ENCODE data around the gene CD47. TPM values are rescaled to one million over a fixed set of nuclear protein-coding genes. Genes with fewer than 3 reads are reported as not detected.

CD47 gene
- total RNA-seq, 1 experiment from 2014 or later = 63.6 TPM

DNA sequence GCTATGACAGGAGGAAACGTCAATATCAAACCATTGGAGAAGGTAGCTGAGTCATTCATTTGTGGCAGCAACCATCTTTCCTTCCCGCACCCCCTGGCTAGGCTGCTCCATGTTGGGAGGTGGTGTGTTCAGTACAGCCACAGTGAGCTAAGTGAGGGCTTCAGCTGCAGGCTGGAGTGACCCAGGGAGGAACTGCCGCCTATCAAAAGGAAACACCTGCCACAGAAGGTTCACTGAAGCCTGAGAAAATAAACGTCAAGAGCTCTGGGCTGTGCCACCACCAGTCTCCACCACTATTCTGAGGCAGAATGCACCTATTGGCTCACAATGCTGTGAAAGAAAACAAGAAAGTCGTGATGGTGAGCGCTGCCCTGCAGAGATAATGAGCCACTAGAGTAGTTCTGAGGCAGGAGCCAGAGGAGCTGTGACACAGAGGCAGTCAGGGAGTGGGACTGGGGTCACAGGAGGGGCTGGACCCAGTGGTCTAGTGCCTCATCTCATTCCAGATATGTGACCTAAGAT, 34.8 kb upstream of the CD47 start:
- intact Hi-C loops (cut with micrococcal nuclease) = no loop called here
- Histone ChIP-seq H3K27ac (ENCODE audit: low read length) (no peak overlapping the region), H4K20me1 (ENCODE audit: low read length) (no peaks in the 10 kb centered on the region), H3K4me2 (ENCODE audit: low read length) (no peak overlapping the region), H3K36me3 (ENCODE audit: low read depth, low read length) (no peaks in the 10 kb centered on the region), H3K9me2 (replicated peaks; ENCODE audit: low read length) (no peaks in the 10 kb centered on the region), H3K79me2 (ENCODE audit: low read length) (no peaks in the 10 kb centered on the region), H3F3A (ENCODE audit: low read length, unreplicated experiment) (no peaks in the 10 kb centered on the region), H3K27me3 (ENCODE audit: low read length) (no peaks in the 10 kb centered on the region), H3K4me3 (ENCODE audit: low read length) (no peak overlapping the region), H2AFZ (ENCODE audit: low read length) (no peak overlapping the region), H3K9ac (ENCODE audit: low read length) (no peak overlapping the region), H3K9me3 (ENCODE audit: low read length) (no peaks in the 10 kb centered on the region), H3K4me1 (ENCODE audit: insufficient read depth, low read length) (peaks cover 9% of the 10 kb centered on the region)
- ATAC-seq (no peak), DNase-seq (no peak)
- CTCF ChIA-PET = no interaction called here
- TF ChIP-seq EZH2phosphoT487 (IDR thresholded peaks at IDR 0.05; ENCODE audit: borderline replicate concordance, low read length) = no peak
- TF ChIP-seq, protein P1, sequence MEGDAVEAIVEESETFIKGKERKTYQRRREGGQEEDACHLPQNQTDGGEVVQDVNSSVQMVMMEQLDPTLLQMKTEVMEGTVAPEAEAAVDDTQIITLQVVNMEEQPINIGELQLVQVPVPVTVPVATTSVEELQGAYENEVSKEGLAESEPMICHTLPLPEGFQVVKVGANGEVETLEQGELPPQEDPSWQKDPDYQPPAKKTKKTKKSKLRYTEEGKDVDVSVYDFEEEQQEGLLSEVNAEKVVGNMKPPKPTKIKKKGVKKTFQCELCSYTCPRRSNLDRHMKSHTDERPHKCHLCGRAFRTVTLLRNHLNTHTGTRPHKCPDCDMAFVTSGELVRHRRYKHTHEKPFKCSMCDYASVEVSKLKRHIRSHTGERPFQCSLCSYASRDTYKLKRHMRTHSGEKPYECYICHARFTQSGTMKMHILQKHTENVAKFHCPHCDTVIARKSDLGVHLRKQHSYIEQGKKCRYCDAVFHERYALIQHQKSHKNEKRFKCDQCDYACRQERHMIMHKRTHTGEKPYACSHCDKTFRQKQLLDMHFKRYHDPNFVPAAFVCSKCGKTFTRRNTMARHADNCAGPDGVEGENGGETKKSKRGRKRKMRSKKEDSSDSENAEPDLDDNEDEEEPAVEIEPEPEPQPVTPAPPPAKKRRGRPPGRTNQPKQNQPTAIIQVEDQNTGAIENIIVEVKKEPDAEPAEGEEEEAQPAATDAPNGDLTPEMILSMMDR (conservative IDR thresholded peaks at IDR 0.05; ENCODE audit: low read depth, low read length) = no peak
- POLR2A ChIA-PET (ENCODE audit: unreplicated experiment) = interaction anchor here (0.6 kb wide), 1 partner anchor 29 kb away, joined by 5 read pairs; no protein-coding TSS in a partner anchor
- no TSS peak for BruUV-seq (replicated peaks)

DNA sequence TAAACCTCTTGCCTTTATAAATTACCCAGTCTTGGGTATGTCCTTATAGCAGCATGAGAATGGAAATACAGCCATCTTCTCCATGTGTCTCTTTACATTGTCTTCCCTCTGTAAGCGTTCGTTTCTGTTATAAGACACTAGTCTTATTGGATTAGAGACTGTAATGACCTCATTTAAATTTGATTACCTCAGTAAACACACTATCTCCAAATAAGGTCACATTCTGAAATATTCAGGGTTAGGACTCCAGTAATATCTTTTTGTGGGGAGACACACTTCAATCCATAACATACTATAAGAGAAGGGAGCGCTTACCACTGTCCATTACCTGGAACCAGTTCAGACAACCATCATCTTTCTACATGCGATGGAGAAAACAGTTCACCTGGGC, 34.3 kb upstream of the CD47 start:
- H3K27me3 ChIP-seq (ENCODE audit: low read length) = no peaks in the 10 kb centered on the region
- POLR2A ChIA-PET (ENCODE audit: unreplicated experiment) = no interaction called here
- TF ChIP-seq, protein P1 (conservative IDR thresholded peaks at IDR 0.05; ENCODE audit: low read depth, low read length) = no peak
- TF ChIP-seq EZH2phosphoT487 (IDR thresholded peaks at IDR 0.05; ENCODE audit: borderline replicate concordance, low read length) (no peak), EZH2 (IDR thresholded peaks at IDR 0.05; ENCODE audit: low read length, unreplicated experiment) (no peak)
- H3K4me3 ChIP-seq (ENCODE audit: low read length) = no peak overlapping the region
- CTCF ChIA-PET = no interaction called here
- no peak overlapping the region for H3K4me2 ChIP-seq (ENCODE audit: low read length)
- intact Hi-C loops (cut with micrococcal nuclease) = no loop called here
- H3K4me1 ChIP-seq (ENCODE audit: insufficient read depth, low read length) = peaks cover 4% of the 10 kb centered on the region
- H3F3A ChIP-seq (ENCODE audit: low read length, unreplicated experiment) = no peaks in the 10 kb centered on the region
- H2AFZ ChIP-seq (ENCODE audit: low read length) = no peak overlapping the region
- H3K9ac ChIP-seq (ENCODE audit: low read length) = no peak overlapping the region
- ATAC-seq (no peak), DNase-seq (no peak)
- no peaks in the 10 kb centered on the region for H3K36me3 ChIP-seq (ENCODE audit: low read depth, low read length)
- H3K9me2 ChIP-seq (replicated peaks; ENCODE audit: low read length) = no peaks in the 10 kb centered on the region
- no peak overlapping the region for H3K27ac ChIP-seq (ENCODE audit: low read length)
- no peaks in the 10 kb centered on the region for H3K9me3 ChIP-seq (ENCODE audit: low read length)
- BruUV-seq (replicated peaks) = no TSS peak
- no peaks in the 10 kb centered on the region for H4K20me1 ChIP-seq (ENCODE audit: low read length)
- no peaks in the 10 kb centered on the region for H3K79me2 ChIP-seq (ENCODE audit: low read length)

DNA sequence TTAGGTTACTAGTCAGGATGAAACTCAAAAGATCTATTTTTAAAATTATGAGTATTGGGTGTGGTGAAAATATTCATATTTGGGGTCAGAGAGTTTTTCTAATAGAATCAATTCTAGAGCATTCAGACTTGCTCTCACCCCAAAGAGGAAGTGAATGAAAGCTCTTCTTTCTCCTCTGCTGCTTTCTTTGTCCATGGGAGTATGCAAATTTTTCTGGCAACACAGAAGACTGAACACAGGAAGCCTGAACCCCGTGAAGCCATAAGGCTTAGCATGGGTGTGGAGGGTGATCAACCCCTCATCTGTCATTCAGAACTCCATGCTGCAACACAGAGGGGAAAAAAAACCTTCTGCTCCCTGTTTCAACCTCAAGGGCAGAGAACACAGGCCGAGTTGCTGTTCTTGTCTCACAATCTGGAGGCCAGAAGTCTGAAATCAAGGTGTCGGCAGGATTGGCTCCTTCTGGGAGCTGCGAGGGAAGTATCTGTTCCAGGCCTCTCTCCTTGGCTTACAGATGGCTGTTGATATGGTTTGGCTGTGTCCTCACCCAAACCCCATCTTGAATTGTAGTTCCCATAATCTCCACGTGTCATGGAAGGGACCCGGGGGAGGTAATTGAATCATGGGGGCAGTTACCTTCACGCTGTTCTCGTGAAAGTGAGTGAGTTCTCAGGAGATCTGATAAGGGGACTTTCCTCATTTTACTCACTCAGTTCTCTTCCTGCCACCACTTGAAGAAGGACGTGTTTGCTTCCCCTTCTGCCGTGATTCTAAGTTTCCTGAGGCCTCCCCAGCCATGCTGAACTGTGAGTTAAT, 33.7 kb upstream of the CD47 start:
- CTCF ChIA-PET = no interaction called here
- no peak for ATAC-seq
- intact Hi-C loops (cut with micrococcal nuclease) = no loop called here
- Histone ChIP-seq H3K4me1 (ENCODE audit: insufficient read depth, low read length) (no peaks in the 10 kb centered on the region), H3F3A (ENCODE audit: low read length, unreplicated experiment) (no peaks in the 10 kb centered on the region), H2AFZ (ENCODE audit: low read length) (no peak overlapping the region), H3K27me3 (ENCODE audit: low read length) (no peaks in the 10 kb centered on the region), H3K4me2 (ENCODE audit: low read length) (no peak overlapping the region), H3K4me3 (ENCODE audit: low read length) (no peak overlapping the region), H3K9me2 (replicated peaks; ENCODE audit: low read length) (no peaks in the 10 kb centered on the region), H3K27ac (ENCODE audit: low read length) (no peak overlapping the region), H3K9me3 (ENCODE audit: low read length) (no peaks in the 10 kb centered on the region), H3K36me3 (ENCODE audit: low read depth, low read length) (no peaks in the 10 kb centered on the region), H3K9ac (ENCODE audit: low read length) (no peak overlapping the region), H4K20me1 (ENCODE audit: low read length) (no peaks in the 10 kb centered on the region), H3K79me2 (ENCODE audit: low read length) (no peaks in the 10 kb centered on the region)
- no peak for DNase-seq
- TF ChIP-seq EZH2phosphoT487 (IDR thresholded peaks at IDR 0.05; ENCODE audit: borderline replicate concordance, low read length) (no peak), EZH2 (IDR thresholded peaks at IDR 0.05; ENCODE audit: low read length, unreplicated experiment) (no peak)
- TF ChIP-seq, protein P1 (conservative IDR thresholded peaks at IDR 0.05; ENCODE audit: low read depth, low read length) = no peak
- BruUV-seq (replicated peaks) = no TSS peak
- POLR2A ChIA-PET (ENCODE audit: unreplicated experiment) = no interaction called here

Measured in PC-3 (cell line).